ENCODE data around the gene SLC12A4. TPM values are rescaled to one million over a fixed set of nuclear protein-coding genes. Genes with fewer than 3 reads are reported as not detected.

The SLC12A4 gene
- total and polyA plus RNA-seq, 2 of the 13 experiments (the other 11 are each of a cell fraction or from before 2014, with no cell fraction given) = 65.1 to 84.3 TPM

GRCh38 chr16:67945392-67945933 lies 23.0 kb downstream of the SLC12A4 start:
- Histone ChIP-seq H2AFZ (ENCODE audit: low read length) (no peak overlapping the region), H4K20me1 (ENCODE audit: insufficient read depth, low read length) (peaks cover 14% of the 10 kb centered on the region; the same call in 1 of the 2 replicates), H3K4me3 (replicated peaks in 1 of 3; ENCODE audit: insufficient read depth in 1 of 3, low read depth in 2 of 3, low read length in 3 of 3) (no peak overlapping the region), H3K4me1 (ENCODE audit: insufficient read depth, low read length) (peaks cover 52% of the 10 kb centered on the region), H3K4me2 (ENCODE audit: low read depth, low read length) (no peak overlapping the region), H3K9ac (ENCODE audit: insufficient read depth, low read depth, low read length) (no peak overlapping the region), H3K79me2 (ENCODE audit: insufficient read depth, low read length) (no peaks in the 10 kb centered on the region), H3K36me3 (replicated peaks in 1 of 2; ENCODE audit: control insufficient read depth in 1 of 2, insufficient read depth in 2 of 2, low read length in 2 of 2) (peaks cover 47 to 69% of the 10 kb centered on the region in 2 experiments), H3K27ac (ENCODE audit: extremely low read length, insufficient read depth, low read length) (peak overlapping the region; percentile 85), H3K27me3 (ENCODE audit: control insufficient read depth in 1 of 2, insufficient read depth in 2 of 2, low read length in 2 of 2) (no peaks in the 10 kb centered on the region), H3K9me3 (ENCODE audit: low read length) (no peaks in the 10 kb centered on the region)
- intact Hi-C loops (cut with micrococcal nuclease; ENCODE audit: unreplicated experiment) = no loop called here
- no peak for FAIRE-seq
- POLR2A ChIA-PET = interaction anchor here (1.2 to 13.6 kb wide), 5 partner anchors 10 to 383 kb away, joined by 3 to 226 read pairs (median 29); partner anchors contain the start of genes NUTF2 and SLC12A4
- no peak for ATAC-seq
- BruUV-seq (replicated peaks) = no TSS peak
- DNase-seq (ENCODE audit: low spot score) = no peak
- in situ Hi-C loops (cut with HindIII; ENCODE audit: extremely low pct_ligation_motif_present, low pct_unique_long_range_greater_than_20kb) = no loop called here
- WGBS (ENCODE audit: low lambda C conversion rate) = 98% methylated on average over 22 of the region's 24 CpGs
- TF ChIP-seq ERF (CRISPR knock-in tag; IDR thresholded peaks at IDR 0.05) (no peak), ZSCAN31 (CRISPR knock-in tag; IDR thresholded peaks at IDR 0.05; ENCODE audit: low read depth) (0 out of 2 replicates have a peak, but pooled peaks have one; percentile 47), ZNF891 (CRISPR knock-in tag; IDR thresholded peaks at IDR 0.05) (0 out of 2 replicates have a peak, but pooled peaks have one; percentile 40), CREB1 (IDR thresholded peaks at IDR 0.05) (no peak), CREB1 (CRISPR knock-in tag; IDR thresholded peaks at IDR 0.05) (no peak), MAZ (IDR thresholded peaks at IDR 0.05; ENCODE audit: borderline replicate concordance, low read depth, low read length) (no peak), MAZ (CRISPR knock-in tag; IDR thresholded peaks at IDR 0.05; ENCODE audit: low read depth) (0 out of 2 replicates have a peak, but pooled peaks have one; percentile 22), IRF9 (CRISPR knock-in tag; IDR thresholded peaks at IDR 0.05; ENCODE audit: borderline replicate concordance) (no peak), ZNF883 (CRISPR knock-in tag; IDR thresholded peaks at IDR 0.05; ENCODE audit: not compliant biosample characterization) (peak; percentile 24), FOSL1 (CRISPR knock-in tag; IDR thresholded peaks at IDR 0.05; ENCODE audit: borderline replicate concordance) (no peak), KAT8 (CRISPR knock-in tag; IDR thresholded peaks at IDR 0.05) (no peak), TOPORS (CRISPR knock-in tag; IDR thresholded peaks at IDR 0.05) (0 out of 2 replicates have a peak, but pooled peaks have one; percentile 1), ZBTB10 (CRISPR knock-in tag; IDR thresholded peaks at IDR 0.05; ENCODE audit: borderline replicate concordance) (no peak), ZBTB7A (CRISPR knock-in tag; IDR thresholded peaks at IDR 0.05) (0 out of 2 replicates have a peak, but pooled peaks have one; percentile 24), ZBTB38 (CRISPR knock-in tag; IDR thresholded peaks at IDR 0.05) (peak; percentile 73; the same call in 1 of the 2 replicates), TBX2 (CRISPR knock-in tag; IDR thresholded peaks at IDR 0.05; ENCODE audit: borderline replicate concordance) (0 out of 2 replicates have a peak, but pooled peaks have one; percentile 16), ZNF563 (CRISPR knock-in tag; IDR thresholded peaks at IDR 0.05) (peak; percentile 44; the same call in 1 of the 2 replicates)
- CTCF ChIA-PET (ENCODE audit: low intra/inter-chr PET ratio, low total read pairs) = no interaction called here
